Breast epithelium (tissue), 3 donors: ENCODE results near the gene DERL3.

Experiments used
- POLR2A ChIP-seq: fragments of 450-650 bp; IDR thresholded peaks from one replicate; pipeline ENCODE4 v1.6.1; 2016; ENCODE audit warnings: antibody characterized with exemption, mild to moderate bottlenecking, moderate library complexity
- POLR2AphosphoS5 ChIP-seq, 3 donors: sonication (generic); formaldehyde crosslinking; IDR thresholded peaks; one replicate each; pipeline ENCODE4 v1.6.1; 2017; ENCODE audit warnings: antibody characterized with exemption in 3 of 3

GRCh38 chr22:23787600-23787896 is 51.3 kb downstream of the DERL3 start:
- TF ChIP-seq POLR2AphosphoS5 (IDR thresholded peaks at IDR 0.05) (no peak), POLR2A (no peak)
